Measurements from ENCODE around the gene EMSY.

- TF ChIP-seq CTCF (conservative IDR thresholded peaks at IDR 0.05) (peak; percentile 24), ZFX (IDR thresholded peaks at IDR 0.05) (no peak)
Measured at GRCh38 chr11:76551400-76551799, 106.6 kb downstream of the EMSY start.
